ENCODE measurements around the gene HIP1R. TPM values are rescaled to one million over a fixed set of nuclear protein-coding genes. Genes with fewer than 3 reads are reported as not detected.

The HIP1R gene
- total and polyA plus RNA-seq, 2 of the 8 experiments (the other 6 are each of a cell fraction or from before 2014, with no cell fraction given), result 11.2 to 14.5 TPM

GRCh38 chr12:122862872-122863701 lies 27.8 kb downstream of the HIP1R start (continued):
- TF ChIP-seq CHD7 (IDR thresholded peaks at IDR 0.05; ENCODE audit: insufficient replicate concordance, low read length) (no peak), HDAC2 (IDR thresholded peaks at IDR 0.05; ENCODE audit: borderline replicate concordance in 1 of 2, low read depth in 2 of 2, low read length in 2 of 2) (no peak), EZH2 (IDR thresholded peaks at IDR 0.05; ENCODE audit: low read depth, low read length, severe bottlenecking) (no peak), HDAC6 (IDR thresholded peaks at IDR 0.05; ENCODE audit: low read depth, low read length) (no peak), CEBPB (IDR thresholded peaks at IDR 0.05; ENCODE audit: low read depth, low read length) (no peak)
